Mesenteric fat pad (tissue), 1 donor: Measurements from ENCODE around the gene STKLD1. TPM values are rescaled to one million over a fixed set of nuclear protein-coding genes. Genes with fewer than 3 reads are reported as not detected.
"Not testable (repeated sequence)": the region's sequence is repeated elsewhere in the genome, so short reads cannot be mapped to it uniquely, and the experiment has no call there.

Source experiments
- DNase-seq: peaks from one replicate; pipeline ENCODE4 v3.0.0-alpha.2; 2020; ENCODE audit warnings: low spot score
- total RNA-seq: library from RNA; stranded (reverse); fragmentation: NEBNext Ultra II Directional; extraction: Animal tissue kit (Norgen Biotek cat#: 25700); gene quantifications from one replicate; pipeline ENCODE4 v1.2.1, GENCODE V29; 2021
- donor health status: DM: yes; HTN: yes; CAD: no.

STKLD1 gene
- total RNA-seq, 1 donor from 2014 or later: not detected

DNA sequence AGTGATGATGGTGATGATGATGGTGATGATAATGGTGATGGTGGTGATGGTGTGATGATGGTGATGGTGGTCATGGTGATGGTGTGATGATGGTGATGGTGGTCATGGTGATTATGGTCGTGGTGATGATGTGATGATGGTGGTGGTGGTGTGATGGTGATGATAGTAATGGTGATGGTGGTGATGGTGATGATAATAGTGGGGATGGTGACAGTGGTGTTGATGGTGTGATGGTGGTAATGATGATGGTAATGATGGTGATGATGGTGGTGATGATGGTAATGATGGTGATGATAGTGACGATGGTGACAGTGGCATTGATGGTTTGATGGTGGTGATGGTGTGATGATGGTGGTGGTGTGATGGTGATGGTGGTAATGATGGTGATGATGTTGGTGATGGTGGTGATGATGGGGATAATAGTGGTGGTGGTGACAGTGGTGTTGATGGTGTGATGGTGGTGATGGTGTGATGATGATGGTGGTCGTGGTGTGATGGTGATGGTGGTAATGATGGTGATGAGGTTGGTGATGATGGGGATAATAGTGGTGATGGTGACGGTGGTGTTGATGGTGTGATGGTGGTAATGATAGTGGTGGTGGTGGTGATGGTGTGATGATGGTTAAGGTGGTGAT lies 6.5 kb downstream of the STKLD1 start:
- DNase-seq: no peak

DNA sequence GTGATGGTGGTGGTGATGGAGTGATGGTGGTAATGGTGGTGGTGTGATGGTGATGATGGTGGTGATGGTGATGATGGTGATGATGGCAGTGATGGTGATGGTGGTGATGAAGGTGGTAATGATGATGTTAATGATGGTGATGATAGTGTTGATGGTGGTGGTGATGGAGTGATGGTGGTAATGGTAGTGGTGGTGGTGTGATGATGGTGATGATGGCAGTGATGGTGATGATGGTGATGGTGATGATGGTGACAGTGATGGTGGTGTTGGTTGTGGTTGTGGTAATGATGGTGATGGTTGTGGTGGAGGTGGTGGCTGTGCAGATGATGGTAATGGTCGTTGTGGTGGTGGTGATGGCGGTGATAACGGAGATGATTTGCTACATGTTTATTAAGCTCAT lies 7.3 kb downstream of the STKLD1 start:
- no peak for DNase-seq

DNA sequence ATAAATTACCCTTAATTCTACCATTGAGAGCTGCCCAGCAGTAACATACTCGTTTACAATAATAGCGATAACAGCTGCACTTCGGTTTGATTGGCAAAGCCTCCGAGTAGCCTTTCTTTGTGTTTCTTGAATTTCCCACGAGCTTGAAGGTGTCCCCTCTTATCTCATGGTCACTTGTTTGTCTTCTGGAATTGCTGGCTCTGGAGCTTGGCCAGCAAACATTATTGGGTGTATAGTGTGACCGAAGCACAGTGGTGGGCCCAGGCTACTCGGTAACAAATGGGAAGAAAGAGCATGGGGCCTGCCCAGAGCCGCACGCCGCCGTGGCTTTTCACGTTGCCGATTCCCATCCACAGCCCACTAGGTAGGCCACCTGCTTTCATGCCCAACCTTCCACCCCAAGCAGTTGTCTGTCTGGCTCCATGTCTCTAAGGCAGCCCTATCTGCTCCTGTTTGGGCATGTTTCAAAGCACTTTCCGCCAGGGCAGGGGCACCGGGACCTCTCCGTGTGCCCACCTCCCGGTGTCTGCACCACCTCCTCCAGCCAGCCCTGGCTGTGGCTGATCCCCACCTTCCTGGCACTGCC lies 8.7 kb downstream of the STKLD1 start:
- no peak for DNase-seq

DNA sequence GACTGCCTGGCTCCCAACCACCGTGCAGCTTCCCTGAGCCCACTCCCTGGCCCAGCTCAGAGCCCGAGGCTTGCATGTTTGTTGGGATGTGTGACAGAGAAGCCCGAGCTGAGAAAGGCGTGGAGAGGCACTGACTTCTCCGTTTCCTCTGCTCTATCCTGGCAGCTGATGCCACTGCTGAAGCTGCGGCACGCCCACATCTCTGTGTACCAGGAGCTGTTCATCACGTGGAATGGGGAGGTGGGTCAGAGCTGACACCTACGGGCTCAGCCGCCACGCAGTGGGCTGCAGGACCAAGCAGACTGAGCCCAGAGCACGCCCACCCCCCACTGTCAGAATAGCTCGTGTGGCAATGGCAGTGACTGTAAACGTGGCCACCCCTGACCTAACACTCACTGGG lies 9.3 kb downstream of the STKLD1 start:
- DNase-seq: no peak

DNA sequence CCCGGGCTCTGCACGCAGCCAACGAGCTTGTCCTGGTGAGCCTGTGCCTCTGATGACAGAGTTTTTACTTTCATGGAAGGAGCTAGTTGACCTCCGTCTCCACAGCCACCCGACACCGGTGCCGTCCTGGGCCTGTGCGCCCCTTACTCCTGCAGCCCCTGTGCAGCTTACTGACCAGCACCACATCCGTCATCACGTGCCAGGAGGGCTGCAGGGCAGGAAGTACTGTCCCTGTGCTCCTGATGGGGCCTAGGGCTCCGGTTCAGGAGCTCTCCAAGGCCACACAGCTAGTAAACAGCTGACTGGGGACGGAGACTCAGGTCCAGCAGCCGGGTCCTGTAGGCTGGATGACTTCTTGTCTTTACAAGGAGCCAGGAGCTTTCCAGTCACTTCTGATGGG lies 10.2 kb downstream of the STKLD1 start:
- DNase-seq: no peak

DNA sequence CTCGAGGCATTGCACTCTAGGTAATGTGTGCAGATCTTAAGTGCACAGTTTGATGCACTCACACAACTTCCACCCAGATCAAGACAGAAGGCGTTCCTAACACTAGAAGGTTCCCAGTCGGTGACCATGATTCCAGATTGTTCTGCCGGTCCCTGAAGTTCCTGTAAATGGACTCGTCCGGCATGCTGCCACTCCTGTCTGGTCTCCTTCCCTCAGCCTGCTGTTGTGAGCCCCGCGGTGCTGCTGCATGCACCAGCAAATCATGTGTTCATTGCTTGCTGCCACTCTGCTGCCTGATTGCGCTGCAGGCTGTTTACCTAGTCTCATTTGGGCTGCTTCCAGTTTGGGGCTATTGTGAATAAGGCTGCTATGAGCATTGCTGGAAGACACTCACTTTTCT lies 11.5 kb downstream of the STKLD1 start:
- DNase-seq: no peak

DNA sequence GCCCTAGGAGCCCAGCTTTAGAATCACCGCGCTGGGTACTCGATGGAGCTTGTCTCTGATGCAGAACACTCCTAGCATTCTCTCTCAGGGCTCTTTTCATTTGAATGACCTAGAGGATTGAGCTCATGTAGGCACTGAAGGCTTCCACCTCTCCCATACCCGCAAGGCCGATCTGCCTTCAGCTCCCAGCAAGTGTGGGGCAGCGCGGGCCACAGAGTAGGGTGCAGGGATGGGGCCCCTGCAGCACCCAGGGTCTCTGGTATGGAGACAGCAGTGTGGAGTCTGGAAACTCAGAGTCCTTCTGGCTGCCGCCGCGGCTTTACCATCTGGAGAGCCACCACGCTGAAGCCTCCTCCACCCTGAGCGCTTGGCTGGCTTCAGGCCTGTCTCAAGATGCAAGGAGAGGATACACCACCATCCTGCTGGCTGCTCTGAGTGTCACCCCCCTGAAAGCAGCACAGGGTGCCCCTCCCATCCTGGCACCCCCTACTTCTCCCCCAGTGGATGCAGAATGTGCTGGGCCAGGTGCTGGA lies 12.9 kb downstream of the STKLD1 start:
- no peak for DNase-seq

DNA sequence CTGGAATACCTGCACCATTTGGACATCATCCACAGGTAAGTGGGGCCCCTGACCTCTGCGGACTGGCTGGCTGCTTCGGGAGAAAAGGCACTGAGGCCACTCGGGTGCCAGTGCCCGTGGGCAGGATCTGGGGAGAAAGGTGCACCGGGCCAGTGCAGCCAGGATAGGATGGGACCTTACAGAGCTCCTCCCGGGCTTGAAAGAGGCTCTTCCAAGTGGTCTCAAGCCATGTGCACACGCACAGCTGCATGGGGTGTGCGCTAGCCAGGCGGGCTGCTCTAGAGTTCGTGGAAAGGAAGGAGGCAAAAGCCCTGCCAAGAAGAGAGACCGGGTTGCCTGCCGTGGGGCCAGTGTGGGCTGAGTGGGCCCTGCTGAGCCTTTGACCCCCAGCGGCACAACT lies 13.4 kb downstream of the STKLD1 start:
- no peak for DNase-seq

DNA sequence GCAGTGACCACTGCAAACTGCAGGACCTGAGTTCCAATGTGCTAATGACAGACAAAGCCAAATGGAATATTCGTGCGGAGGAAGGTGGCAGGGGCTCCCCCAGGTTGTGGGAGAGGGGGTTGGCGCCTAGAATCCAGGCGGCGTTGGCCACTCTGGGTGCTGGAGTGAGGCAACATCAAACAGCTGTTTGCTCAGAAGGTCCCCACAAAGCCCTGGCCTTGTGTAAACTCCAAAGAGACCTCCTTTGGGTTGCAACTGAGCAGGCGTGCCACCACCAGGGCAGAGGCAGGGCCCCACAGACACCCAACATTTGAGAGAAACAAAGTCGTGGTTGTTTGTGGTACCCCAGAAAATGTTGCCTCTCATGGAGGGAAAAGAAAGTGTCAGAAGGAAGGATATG lies 14.5 kb downstream of the STKLD1 start:
- DNase-seq: no peak

DNA sequence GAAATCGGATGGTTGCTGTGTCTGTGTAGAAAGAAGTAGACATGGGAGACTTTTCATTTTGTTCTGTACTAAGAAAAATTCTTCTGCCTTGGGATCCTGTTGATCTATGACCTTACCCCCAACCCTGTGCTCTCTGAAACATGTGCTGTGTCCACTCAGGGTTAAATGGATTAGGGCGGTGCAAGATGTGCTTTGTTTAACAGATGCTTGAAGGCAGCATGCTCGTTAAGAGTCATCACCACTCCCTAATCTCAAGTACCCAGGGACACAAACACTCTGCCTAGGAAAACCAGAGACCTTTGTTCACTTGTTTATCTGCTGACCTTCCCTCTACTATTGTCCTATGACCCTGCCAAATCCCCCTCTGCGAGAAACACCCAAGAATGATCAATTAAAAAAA lies 15.3 kb downstream of the STKLD1 start:
- not testable (repeated sequence) for DNase-seq

DNA sequence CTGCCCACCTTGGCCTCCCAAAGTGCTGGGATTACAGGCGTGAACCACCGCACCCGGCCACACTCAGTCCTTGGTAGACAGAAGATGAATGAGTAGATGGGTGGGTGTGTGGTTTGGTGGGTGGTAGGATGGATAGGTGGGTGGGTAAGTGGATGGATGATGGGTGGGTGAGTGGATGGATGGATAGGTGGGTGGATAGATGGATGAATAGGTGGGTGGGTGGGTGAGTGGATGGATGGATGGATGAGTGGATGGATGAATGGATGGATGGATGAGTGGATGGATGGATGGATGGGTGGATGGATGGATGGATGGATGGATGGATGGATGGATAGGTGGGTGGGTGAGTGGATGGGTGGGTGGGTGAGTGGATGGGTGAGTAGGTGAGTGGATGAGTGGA lies 16.1 kb downstream of the STKLD1 start:
- DNase-seq: not testable (repeated sequence)

DNA sequence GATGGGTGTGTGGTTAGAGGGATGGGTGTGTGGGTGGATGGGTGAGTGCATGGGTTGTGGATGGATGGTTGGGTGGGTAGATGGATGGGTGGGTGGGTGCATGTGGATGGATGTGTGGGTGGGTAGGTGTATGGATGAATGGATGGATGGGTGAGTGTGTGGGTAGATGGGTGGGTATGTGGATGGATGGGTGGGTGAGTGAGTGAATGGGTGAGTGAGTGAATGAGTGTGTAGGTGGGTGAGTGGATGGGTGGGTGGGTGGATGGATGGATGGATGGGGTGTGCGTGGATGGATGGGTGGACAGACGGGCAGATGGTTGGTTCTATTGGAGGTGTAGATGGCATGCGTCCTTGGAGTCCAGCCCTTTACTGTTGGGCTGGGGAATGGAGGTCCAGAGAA lies 17.2 kb downstream of the STKLD1 start:
- no peak for DNase-seq

DNA sequence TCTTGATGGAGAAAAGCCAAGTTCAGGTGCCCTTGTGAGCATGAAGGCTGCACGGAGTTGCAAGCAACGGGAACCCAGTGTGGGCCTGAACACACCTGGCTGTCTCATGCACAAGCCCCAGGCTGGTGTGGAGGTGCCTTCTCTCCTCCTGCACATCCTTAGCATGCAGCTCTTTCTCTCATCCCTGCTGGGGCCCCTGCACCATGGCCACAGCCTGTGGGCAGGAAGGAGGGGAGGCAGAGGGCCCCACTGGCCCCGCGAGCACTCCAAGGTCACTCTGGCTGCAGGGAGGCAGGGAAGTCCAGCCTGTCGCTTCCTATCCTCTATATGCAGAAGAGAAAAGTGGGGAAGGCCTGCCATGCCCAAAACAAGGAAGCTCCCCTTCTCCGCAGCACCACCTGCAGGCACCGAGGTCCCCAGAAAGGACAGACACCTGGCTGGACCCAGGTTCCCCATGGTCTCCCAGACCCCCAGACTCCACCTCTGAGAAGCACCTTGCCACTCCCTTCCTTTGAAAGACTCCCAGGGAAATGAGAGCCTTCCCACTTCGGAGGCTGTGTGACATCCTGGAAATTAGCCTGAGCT lies 18.6 kb downstream of the STKLD1 start:
- DNase-seq: no peak

DNA sequence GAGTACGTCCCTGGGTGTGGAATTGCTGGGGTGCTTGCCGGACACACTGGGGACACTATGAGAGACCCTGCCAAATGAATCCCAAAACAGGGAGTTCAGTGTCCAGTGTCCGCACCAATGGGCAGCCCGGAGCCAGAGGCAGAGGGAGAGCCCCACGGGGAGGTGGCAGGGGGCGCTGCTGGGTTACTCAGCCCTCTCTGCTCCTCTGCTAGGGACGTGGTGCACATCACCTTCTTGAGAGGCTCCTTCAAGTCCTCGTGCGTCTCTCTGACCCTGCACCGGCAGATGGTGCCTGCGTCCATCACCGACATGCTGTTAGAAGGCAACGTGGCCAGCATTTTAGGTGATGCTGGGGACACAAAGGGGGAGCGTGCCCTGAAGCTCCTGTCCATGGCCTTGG lies 20.8 kb downstream of the STKLD1 start:
- DNase-seq: no peak

DNA sequence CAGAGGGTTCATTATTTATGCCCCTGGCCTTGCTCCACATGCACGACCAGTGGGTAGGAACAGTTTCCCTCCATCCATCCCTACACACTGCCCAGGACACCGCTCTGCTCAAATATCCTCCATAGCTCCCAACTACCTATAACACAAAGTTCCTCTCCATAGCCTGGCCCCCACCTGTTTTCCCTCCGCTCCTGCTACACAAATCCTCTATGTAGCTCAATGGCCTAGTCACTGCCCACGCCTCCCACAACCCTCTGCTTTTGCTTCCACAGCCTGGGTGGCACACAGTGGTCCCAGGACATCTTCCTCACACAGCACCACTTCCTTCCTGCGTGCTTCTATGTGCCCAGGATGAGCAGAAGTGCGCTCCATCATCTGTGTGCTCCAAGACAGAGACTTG lies 21.2 kb downstream of the STKLD1 start:
- no peak for DNase-seq

DNA sequence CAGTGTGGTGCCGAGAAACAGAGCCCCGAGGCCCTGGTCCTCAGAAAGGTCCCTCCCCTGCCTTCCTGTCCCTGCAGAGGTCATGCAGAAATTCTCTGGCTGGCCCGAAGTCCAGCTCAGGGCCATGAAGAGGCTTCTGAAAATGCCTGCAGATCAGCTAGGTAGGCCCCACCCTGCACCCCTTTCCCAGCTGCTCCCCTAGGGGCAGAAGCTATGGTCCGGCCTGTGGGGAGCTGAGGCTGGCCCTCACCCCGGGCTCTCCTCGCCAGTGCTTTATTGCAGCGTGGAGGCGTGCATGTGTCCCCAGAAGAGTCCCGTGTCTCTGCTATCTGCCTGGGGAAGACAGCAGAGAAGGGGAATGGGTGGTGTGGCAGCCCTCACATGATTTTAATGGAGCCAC lies 21.7 kb downstream of the STKLD1 start:
- DNase-seq: no peak

DNA sequence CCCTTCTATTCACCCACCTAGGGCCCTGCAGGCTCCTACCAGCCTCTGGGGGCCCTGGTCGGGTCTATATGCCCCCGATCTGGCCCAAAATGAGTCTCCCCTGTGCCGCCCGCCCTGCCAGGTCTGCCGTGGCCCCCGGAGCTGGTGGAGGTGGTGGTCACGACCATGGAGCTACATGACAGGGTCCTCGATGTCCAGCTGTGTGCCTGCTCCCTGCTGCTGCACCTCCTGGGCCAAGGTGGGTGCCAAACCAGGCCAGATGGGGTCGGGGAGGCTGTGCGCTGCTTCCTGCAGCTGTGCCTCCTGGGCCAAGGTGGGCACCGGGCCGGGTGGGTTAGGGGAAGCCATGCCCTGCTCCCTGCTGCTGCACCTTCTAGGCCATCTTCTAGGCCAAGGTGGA lies 24.1 kb downstream of the STKLD1 start:
- DNase-seq: no peak

DNA sequence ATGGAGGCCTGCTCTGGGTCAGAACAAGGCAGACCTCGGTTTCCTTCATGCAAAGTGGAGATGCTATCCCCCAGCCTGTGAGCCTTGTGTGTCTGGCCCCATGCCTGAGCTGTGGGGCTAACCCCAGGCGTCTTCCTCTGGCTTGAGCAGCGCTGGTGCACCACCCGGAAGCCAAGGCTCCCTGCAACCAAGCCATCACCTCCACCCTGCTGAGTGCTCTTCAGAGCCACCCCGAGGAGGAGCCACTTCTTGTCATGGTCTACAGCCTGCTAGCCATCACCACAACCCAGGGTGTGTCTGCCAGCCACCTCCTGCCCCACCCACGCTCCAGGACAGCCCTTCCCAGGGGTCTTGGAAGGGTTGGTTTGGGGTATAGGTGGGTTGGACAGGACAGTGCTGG lies 25.4 kb downstream of the STKLD1 start:
- no peak for DNase-seq

DNA sequence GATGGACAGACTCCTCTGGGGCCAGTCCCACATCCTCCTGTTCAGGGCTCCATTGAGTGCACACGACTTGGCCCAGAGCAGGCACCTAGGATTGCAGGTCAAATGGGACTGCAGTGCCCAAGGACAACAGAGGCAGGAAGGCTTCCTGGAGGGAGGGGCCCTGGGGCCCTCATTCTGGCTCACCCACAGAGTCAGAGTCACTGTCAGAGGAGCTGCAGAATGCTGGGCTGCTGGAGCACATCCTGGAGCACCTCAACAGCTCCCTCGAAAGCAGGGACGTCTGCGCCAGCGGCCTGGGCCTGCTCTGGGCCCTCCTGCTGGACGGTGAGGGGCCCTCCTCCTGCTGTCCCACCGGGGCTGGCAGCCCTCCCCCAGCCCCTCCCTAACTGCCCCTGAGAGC lies 26.5 kb downstream of the STKLD1 start:
- no peak for DNase-seq

DNA sequence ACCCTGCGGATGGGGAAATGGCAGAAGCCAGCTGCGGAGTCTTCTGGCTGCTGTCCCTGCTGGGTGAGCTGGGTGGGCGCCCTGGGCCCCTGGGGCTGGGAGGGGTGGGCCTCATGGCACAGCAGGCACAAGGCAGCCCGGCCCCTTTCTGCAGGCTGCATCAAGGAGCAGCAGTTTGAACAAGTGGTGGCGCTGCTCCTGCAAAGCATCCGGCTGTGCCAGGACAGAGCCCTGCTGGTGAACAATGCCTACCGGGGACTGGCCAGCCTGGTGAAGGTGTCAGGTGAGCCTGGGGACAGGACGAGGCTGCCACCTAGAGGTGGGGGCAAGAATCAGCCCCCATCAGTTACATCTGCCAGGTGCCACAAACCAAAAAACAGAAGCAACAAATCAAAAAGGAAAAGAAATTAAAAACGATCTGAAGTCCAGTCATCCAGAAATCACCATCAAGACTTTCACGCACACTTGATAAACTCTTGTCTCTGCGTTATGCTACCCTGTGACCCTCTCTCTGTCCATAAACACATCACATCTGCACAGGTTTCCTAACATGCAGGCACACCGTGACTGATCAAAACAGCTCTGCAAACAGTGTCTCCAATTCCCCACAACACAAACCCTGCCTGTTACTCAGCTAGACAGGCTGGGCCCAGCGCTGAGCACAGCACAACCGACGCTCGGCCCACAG lies 27.7 kb downstream of the STKLD1 start:
- DNase-seq: no peak

DNA sequence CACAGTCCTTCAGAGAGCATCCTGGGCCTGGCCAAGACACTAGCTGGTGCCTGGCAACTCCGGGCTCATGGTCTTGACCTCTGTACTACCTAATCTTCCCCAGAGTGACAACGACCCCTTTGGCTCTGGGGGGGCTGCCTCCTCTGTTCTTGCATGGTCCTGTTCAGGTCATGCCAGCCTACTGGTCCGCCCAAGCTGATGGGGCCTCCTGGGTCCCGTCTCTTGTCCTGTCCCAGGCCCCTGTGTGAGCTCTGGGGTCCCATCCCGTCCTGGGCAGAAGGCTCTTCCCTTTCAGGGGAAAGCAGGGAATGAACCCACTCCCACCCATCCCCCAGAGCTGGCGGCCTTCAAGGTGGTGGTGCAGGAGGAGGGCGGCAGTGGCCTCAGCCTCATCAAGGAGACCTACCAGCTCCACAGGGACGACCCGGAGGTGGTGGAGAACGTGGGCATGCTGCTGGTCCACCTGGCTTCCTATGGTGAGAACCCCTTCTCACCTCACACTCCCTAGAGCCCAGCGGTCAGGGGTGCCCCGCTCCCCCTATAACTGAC lies 28.4 kb downstream of the STKLD1 start:
- no peak for DNase-seq
